SU-DHL-6 (cell line): ENCODE results near the gene SIGLEC7.

Experiments
- CTCF ChIP-seq: fragments of 200-600 bp; sonication (generic); IDR thresholded peaks from one replicate; pipeline ENCODE4 v1.5.1; 2017; ENCODE audit warnings: antibody characterized with exemption, mild to moderate bottlenecking, low read length, moderate library complexity; ENCODE audit not compliant: insufficient read depth, poor library complexity, severe bottlenecking
- EZH2phosphoT487 ChIP-seq: fragments of 200-600 bp; sonication (generic), shearing (Covaris generic); conservative IDR thresholded peaks from 2 replicates; pipeline ENCODE4 v1.6.1; 2018; ENCODE audit warnings: mild to moderate bottlenecking, antibody characterized with exemption, low read length, moderate library complexity, mixed read lengths

- no peak for TF ChIP-seq CTCF
- TF ChIP-seq EZH2phosphoT487 = no peak
These were observed 33.3 kb upstream of the SIGLEC7 start for GRCh38 chr19:51108805-51109146.
